Dermis microvascular lymphatic vessel endothelial cell (primary cell): ENCODE data around the gene SFN. TPM values are rescaled to one million over a fixed set of nuclear protein-coding genes. Genes with fewer than 3 reads are reported as not detected.
A peak's percentile ranks its signal among the peaks of the same experiment; 100 is the strongest.
"Not testable (repeated sequence)": the region's sequence is repeated elsewhere in the genome, so short reads cannot be mapped to it uniquely, and the experiment has no call there.

Experiments used
- DNase-seq, 2 donors: peaks; one replicate each; pipeline versions ENCODE4 v3.0.0 to v3.0.0-alpha.2; 2010; ENCODE audit warnings: low read depth in 2 of 2
- total RNA-seq: library from RNA; depleted of rRNA; stranded (reverse); fragments of >200 nt; gene quantifications from 2 replicates; pipeline ENCODE4 v1.2.1, GENCODE V29; 2014

Gene SFN
- total RNA-seq, 1 donor from 2014 or later: 0.13 TPM

- peak; percentile 88 to 98 for DNase-seq
These were observed 1.9 kb downstream of the SFN start for GRCh38 chr1:26864610-26865480.

GRCh38 chr1:26873097-26873496, 10.1 kb downstream of the SFN start:
- DNase-seq: not testable (repeated sequence)

DNA sequence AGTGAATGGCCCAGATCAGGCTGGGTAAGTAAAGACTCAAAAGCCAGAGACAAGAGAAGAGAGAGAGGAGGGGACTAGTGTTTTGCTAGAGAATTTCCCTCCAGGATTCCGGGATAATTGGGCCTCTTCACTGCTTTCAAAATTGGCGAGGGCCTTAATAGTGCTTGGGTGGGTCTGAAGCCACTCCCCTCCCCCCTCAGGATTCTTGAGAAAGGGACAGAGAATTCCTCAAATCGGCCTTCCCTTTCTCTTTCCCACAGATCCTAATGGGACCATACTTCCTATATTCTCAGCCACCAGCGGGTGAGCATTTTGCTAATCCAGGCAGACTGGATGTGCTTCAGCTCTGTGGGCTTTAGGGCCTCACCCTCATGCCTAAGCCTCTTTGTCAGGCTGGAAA, 11.9 kb downstream of the SFN start:
- no peak for DNase-seq

DNA sequence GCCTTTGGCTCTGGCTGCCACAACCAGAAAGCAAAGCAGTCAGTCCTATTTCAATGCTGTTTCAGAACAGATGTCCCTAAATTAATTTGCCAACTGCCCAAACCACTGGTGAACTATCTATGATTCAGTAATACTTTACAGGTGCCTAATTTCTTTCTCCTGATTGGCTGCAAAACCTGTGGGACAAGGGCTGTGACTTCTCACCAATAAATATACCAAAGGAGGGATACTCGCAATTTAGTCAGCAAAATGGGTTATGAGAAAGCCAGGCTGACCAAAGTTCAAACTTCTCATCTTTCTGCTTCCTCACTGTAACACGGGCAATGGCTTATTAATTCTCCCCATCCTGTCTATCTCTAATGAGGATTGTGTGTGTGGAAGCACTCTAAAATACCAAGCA, 14.4 kb downstream of the SFN start:
- no peak for DNase-seq

DNA sequence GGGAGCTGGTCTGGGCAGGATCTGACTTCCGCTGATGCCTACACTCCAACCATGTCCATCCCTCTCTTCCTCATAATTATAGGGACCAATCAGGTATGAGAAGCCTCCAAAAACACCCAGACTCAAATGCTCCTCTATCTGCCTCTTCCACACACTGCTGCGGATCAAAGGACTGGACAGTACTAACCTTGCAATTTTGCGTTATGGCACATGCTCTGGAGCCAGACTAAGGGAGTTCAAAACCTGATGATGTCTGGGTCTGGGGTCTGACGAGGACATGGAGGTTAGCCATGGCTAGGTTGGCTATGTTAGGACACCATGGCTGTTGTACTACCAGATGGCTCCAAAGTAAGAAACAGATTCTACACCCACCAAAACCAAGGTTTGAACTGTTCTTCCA, 16.8 kb downstream of the SFN start:
- no peak for DNase-seq

GRCh38 chr1:26881611-26882010, 18.7 kb downstream of the SFN start:
- not testable (repeated sequence) for DNase-seq

DNA sequence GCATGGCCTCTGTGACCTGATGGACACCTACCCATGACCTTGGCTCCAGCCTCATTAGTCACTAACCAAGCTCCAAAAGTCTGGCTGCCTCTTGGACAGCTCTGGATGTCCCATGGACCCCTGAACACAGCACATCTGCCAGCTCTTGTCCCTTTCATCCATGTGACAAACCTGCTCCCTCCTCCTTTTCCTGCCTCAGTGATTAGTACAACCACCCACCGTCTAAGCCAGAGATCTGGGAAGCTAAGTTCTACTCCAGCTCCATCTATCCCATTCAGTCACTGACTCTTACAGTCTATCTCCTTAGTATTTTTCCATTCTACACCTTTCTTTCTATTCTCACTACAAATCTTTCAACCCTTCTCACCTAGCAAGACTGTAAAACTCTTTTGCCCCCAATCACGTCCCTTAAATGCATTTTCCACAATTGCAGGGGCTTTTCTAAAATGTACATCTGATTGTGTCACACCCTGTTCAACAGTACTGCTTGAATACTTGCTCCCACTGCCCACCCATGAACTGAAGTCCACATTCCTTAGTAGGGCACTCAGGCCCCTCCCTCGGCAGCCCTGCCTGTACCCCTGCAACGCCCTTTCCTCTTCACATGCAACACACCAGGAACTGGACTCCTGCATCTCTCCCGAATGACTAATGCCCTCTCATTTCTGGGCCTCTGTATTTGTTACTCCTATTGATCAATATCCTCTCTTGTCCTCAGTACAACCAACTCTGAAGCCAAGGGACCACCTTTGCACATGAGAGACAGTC, 19.9 kb downstream of the SFN start:
- no peak for DNase-seq

DNA sequence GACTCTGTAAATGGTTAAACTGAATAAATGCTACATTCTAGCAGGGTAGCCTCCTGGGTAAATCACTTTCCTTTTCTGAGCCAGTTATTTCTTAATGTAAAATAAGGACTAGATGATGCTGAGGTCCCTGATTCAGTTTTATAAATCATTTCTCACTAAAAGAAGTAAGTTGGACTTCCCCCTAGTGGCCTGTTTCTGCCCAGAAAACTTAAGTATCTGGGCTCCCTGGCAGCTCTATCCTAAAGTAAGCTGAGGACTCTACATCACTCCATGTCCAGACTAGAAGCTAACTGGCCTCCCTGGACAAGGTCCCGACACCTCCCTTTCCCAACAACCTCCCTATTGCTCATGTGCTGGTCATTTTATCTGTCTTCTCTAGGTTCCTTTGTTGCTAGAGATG, 24.2 kb downstream of the SFN start:
- DNase-seq: peak in 1 of 2 donors; percentile 46

- DNase-seq: no peak
These were observed 25.3 kb downstream of the SFN start for GRCh38 chr1:26888231-26888630.

DNA sequence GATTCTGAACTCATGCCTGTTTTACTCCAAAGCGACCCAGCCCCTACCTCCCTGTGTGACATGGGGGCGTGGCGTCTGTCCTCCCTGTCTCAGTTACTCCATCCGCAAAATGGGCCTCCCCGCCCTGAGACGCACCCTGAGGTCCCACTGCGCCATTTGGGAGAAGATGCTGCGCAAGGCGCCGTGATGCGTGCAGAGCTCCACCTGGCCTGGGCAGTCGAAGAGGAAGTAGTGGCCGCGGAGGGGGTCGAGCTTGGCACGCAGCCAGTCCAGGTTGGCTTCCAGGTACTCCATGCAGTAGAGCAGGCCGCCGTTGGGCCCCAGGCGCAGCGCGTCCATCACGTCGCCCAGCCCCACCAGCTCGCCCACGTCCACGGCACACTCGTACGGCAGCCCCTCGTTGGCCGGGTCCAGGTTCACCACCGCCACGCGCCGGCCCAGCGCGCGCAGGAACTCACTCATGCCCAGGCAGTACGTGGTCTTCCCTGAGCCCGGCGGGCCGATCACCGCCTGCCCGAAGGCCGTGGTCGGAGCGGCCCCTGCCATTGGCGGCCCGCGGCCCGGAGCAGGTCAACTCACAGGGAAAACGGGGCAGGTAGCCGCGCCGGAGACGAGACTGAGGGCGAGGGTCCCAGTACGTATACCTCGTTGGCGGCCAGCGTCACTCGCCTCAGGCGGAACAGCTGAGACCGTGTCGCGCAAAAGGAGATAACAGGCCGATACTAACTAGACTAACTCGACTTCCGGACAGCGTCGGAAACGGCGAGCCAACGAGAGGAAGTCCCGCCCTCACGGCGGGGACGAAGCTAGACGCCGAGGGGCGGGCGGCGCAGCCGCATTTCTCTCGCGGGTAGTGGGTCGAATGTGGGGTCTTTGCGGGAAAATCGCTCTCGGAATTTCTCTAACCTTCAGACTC, 26.9 kb downstream of the SFN start, which contains the start of gene GPN2:
Gene GPN2 (minus strand): TSS at position 733 of the 916 bp plus-strand sequence. CDS start 187 bp downstream, at position 546.
- DNase-seq: peak; percentile 65 to 86

DNA sequence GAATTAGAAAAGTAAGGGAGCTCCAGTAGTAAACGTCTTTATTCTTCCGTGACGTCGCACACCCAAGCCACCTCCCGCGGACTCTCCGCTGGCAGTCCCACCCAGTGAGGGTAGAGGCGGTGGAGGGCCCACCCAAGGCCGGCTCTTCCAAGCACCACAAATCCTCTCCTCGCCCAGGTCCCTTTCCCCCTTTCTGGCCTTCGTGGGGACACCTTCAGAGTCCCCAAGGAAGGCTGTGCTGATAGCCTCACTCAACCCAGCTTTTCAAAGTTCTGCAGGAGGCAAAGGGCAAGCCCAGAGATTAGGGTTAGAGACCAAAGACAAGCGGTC, 27.5 kb downstream of the SFN start:
- no peak for DNase-seq

GRCh38 chr1:26894263-26894662, 31.3 kb downstream of the SFN start:
- DNase-seq: no peak

DNA sequence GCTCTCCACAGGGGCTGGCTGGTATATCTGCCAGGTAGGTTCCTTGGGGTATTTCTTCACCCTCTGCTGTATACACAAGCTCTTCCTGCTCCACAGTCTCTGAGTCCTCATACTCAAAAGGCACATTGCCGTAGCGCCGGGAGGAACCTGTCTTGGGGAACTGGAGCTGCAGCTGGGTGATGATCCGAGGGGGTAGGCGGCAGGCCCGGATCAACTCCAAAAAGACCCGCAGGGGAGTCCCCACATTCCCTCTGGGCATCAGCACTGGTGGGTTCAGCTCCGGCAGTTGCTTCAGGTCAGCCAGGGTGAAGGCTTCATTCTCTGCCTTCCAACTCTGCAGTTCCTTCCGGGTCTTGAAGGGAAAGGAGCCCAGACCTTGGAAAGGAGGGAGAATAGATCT, 34.4 kb downstream of the SFN start:
- no peak for DNase-seq

DNA sequence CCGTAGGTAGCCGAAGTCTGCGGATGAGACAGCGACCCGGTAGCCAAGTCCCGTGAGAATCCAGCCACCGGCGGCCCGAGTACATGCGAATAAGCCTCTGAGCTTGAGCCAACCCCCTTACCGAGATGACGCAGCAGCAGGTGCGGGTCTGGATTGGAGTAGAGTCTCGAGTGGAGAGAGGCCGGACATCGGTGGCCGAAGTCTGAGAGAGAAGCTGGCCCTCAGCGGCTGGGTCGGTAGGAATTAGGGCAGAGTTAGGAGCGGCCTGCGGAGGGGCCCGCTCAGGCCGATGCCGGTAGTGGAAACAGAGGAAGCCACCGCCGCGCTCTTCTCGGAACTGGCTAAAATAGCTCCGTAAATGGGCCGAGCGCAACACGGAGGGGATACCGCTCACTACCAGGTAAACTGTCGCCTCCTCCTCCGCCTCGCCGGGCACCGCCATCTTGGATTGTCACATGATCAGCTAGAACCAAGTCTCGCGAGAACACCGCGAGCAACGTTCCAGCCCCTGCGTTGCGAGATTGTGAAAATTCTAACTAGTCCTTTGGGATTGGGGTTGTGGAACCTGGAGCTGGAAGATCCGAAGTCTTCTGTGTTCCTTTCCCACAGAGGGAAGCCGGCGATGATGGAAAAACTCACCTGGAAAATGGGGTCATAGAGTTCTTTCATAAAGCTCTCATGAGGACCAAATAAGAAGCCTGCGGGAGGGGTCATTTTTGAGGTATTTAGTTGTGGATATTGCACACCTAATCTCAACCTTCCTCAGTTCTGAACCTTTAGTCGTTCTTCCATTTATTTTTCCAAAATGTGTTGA, 37.3 kb downstream of the SFN start, which contains the start of gene GPATCH3:
Gene GPATCH3 (minus strand): TSS at position 467 of the 814 bp plus-strand sequence. CDS start 25 bp downstream, at position 442.
- peak; percentile 92 to 93 for DNase-seq

GRCh38 chr1:26900815-26901511, 38.0 kb downstream of the SFN start:
- no peak for DNase-seq

- peak in 1 of 2 donors; percentile 71 for DNase-seq
These were observed 44.3 kb downstream of the SFN start for GRCh38 chr1:26907071-26907917.

GRCh38 chr1:26909951-26910342, 47.0 kb downstream of the SFN start:
- DNase-seq: no peak

GRCh38 chr1:26910343-26911160, 47.6 kb downstream of the SFN start:
- DNase-seq: no peak
